Sigmoid colon (tissue), 7 donors: ENCODE results near the gene ZNF787. TPM values are rescaled to one million over a fixed set of nuclear protein-coding genes. Genes with fewer than 3 reads are reported as not detected.
"Not testable (repeated sequence)": the region's sequence is repeated elsewhere in the genome, so short reads cannot be mapped to it uniquely, and the experiment has no call there.

Experiments used
- DNase-seq: peaks from one replicate; pipeline ENCODE4 v3.0.0-alpha.2; 2019
- H3K27ac ChIP-seq, 4 donors: fragments of 200-600 bp; sonication (generic); one replicate each; pipeline ENCODE4 v1.5.1; 2016 to 2019; ENCODE audit warnings: mild to moderate bottlenecking in 1 of 4
- H3K27me3 ChIP-seq, 3 donors: fragments of 200-600 bp; sonication (generic); one replicate each; pipeline ENCODE4 v1.5.1; 2019; ENCODE audit warnings: mild to moderate bottlenecking in 1 of 3
- H3K36me3 ChIP-seq, 4 donors: fragments of 200-600 bp; sonication (generic); one replicate each; pipeline ENCODE4 v1.5.1; 2016 to 2019
- H3K4me1 ChIP-seq, 4 donors: fragments of 200-600 bp; sonication (generic); one replicate each; pipeline ENCODE4 v1.5.1; 2017 to 2019
- H3K4me3 ChIP-seq, 4 donors: fragments of 200-600 bp; sonication (generic); one replicate each; pipeline ENCODE4 v1.5.1; 2017 to 2019; ENCODE audit warnings: mild to moderate bottlenecking in 2 of 4, moderate library complexity in 1 of 4
- H3K9me3 ChIP-seq, 4 donors: fragments of 200-600 bp in 3 of 4; sonication (generic) in 3 of 4; one replicate each; pipeline versions ENCODE4 v1.5.1 to v1.6.1; 2013 to 2019
- CTCF ChIP-seq, 4 experiments: fragments of 450-650 bp in 3 of 4; fragments of 200-600 bp in 1 of 4; IDR thresholded peaks; one replicate each; pipeline ENCODE4 v1.5.1; 2016 to 2019; ENCODE audit warnings: antibody characterized with exemption in 4 of 4, mild to moderate bottlenecking in 3 of 4, moderate library complexity in 2 of 4
- EP300 ChIP-seq, 4 donors: sonication (generic); formaldehyde crosslinking; IDR thresholded peaks; one replicate each; pipeline ENCODE4 v1.6.1; 2017; ENCODE audit warnings: antibody characterized with exemption in 4 of 4
- POLR2A ChIP-seq, 2 donors: fragments of 450-650 bp; IDR thresholded peaks; one replicate each; pipeline ENCODE4 v1.6.1; 2016; ENCODE audit warnings: antibody characterized with exemption in 2 of 2, mild to moderate bottlenecking in 2 of 2, moderate library complexity in 2 of 2
- POLR2AphosphoS5 ChIP-seq, 4 donors: sonication (generic); formaldehyde crosslinking; IDR thresholded peaks; one replicate each; pipeline ENCODE4 v1.6.1; 2017; ENCODE audit warnings: antibody characterized with exemption in 4 of 4
- WGBS, 2 donors: extraction: QIAGEN DNeasy Blood & Tissue Kit; methylation state at CpG; one replicate each; pipeline ENCODE4 v1.1.7; 2013; 5-methylcytosine and 5-hydroxymethylcytosine counted together
- intact Hi-C: fragments of 100-400 bp; cut with DNase I; formaldehyde crosslinking; loops from one replicate; pipeline ENCODE4 v1.15.1; 2023
- polyA plus RNA-seq, 3 donors: library from polyadenylated mRNA; stranded (reverse); fragments of 200-250 nt; gene quantifications; one replicate each; pipeline ENCODE4 v1.2.3, GENCODE V29; 2013
- total RNA-seq, 4 donors: library from RNA; depleted of rRNA; stranded (reverse); fragments of >200 nt; gene quantifications; one replicate each; pipeline ENCODE4 v1.1.0, GENCODE V29; 2016
- donor health status: healthy with polysubstance abuse.
- donor health status: Bipolar disorder and iron deficiency.
- donor health status: healthy.

ZNF787 gene
- total and polyA plus RNA-seq, 7 donors, result 11.0 to 38.3 (median 14.1) TPM

- H3K9me3 ChIP-seq, result no peaks in the 10 kb centered on the region
- 94 to 95% methylated on average over 31 of the region's 31 CpGs for WGBS, 2 donors
- intact Hi-C loops, result no loop called here
- DNase-seq, result no peak
- TF ChIP-seq CTCF (IDR thresholded peaks at IDR 0.05) (no peak), POLR2AphosphoS5 (IDR thresholded peaks at IDR 0.05) (no peak), EP300 (IDR thresholded peaks at IDR 0.05) (no peak), POLR2A (IDR thresholded peaks at IDR 0.05) (no peak)
- H3K4me1 ChIP-seq, result peaks cover 0 to 13% (median 6%) of the 10 kb centered on the region in 4 donors
- H3K27ac ChIP-seq, result no peak overlapping the region
- H3K27me3 ChIP-seq, result no peaks in the 10 kb centered on the region
- H3K36me3 ChIP-seq, result peaks cover 0 to 44% (median 21%) of the 10 kb centered on the region in 4 donors
- H3K4me3 ChIP-seq, result no peak overlapping the region
Measured at GRCh38 chr19:56099638-56100539, 21.2 kb downstream of the ZNF787 start.

- 95 to 98% methylated on average over 34 of the region's 34 CpGs for WGBS, 2 donors
- no peaks in the 10 kb centered on the region for H3K27me3 ChIP-seq
- peaks cover 0 to 44% (median 21%) of the 10 kb centered on the region in 4 donors for H3K36me3 ChIP-seq
- H3K9me3 ChIP-seq, result no peaks in the 10 kb centered on the region
- H3K4me1 ChIP-seq, result peaks cover 0 to 7% (median 0%) of the 10 kb centered on the region in 4 donors
- TF ChIP-seq POLR2AphosphoS5 (IDR thresholded peaks at IDR 0.05) (no peak), POLR2A (IDR thresholded peaks at IDR 0.05) (no peak), EP300 (IDR thresholded peaks at IDR 0.05) (no peak), CTCF (IDR thresholded peaks at IDR 0.05) (no peak)
- intact Hi-C loops, result no loop called here
- no peak overlapping the region for H3K4me3 ChIP-seq
- DNase-seq, result no peak
- no peak overlapping the region for H3K27ac ChIP-seq
Measured at GRCh38 chr19:56098731-56099568, 22.1 kb downstream of the ZNF787 start.

DNA sequence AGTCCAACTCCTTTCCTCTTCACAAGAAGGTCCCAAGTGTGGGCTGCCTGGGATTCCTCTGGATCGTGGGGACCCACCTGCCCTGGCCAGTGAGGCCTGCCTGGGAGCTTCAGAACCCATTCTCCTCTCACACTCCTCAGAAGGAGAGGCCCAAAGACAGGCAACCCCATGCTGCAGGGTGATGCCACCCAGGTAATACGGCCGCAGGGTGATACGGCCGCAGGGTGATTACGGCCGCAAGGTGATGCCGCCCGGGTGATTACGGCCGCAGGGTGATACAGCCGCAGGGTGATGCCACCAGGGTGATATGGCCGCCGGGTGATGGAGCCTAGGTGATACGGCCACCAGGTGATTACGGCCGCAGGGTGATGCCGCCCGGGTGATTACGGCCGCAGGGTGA is 22.9 kb downstream of the ZNF787 start:
- H3K27me3 ChIP-seq, H3K27ac ChIP-seq, H3K4me3 ChIP-seq, H3K9me3 ChIP-seq, DNase-seq, H3K4me1 ChIP-seq, intact Hi-C loops: not testable (repeated sequence)
- peaks cover 0 to 48% (median 21%) of the 10 kb centered on the region in 4 donors for H3K36me3 ChIP-seq
- 95 to 96% methylated on average over 21 of the region's 21 CpGs for WGBS, 2 donors

GRCh38 chr19:56097776-56098175 is 23.3 kb downstream of the ZNF787 start:
- Histone ChIP-seq H3K27ac (no peak overlapping the region), H3K4me3 (no peak overlapping the region), H3K9me3 (no peaks in the 10 kb centered on the region), H3K27me3 (no peaks in the 10 kb centered on the region), H3K36me3 (peaks cover 0 to 47% (median 17%) of the 10 kb centered on the region in 4 donors), H3K4me1 (no peaks in the 10 kb centered on the region)
- TF ChIP-seq EP300 (IDR thresholded peaks at IDR 0.05), result no peak
- TF ChIP-seq POLR2A (IDR thresholded peaks at IDR 0.05), result no peak
- no peak for TF ChIP-seq POLR2AphosphoS5 (IDR thresholded peaks at IDR 0.05)
- no peak for TF ChIP-seq CTCF (IDR thresholded peaks at IDR 0.05)
- 92 to 94% methylated on average over 7 of the region's 7 CpGs for WGBS, 2 donors
- intact Hi-C loops, result no loop called here
- no peak for DNase-seq

DNA sequence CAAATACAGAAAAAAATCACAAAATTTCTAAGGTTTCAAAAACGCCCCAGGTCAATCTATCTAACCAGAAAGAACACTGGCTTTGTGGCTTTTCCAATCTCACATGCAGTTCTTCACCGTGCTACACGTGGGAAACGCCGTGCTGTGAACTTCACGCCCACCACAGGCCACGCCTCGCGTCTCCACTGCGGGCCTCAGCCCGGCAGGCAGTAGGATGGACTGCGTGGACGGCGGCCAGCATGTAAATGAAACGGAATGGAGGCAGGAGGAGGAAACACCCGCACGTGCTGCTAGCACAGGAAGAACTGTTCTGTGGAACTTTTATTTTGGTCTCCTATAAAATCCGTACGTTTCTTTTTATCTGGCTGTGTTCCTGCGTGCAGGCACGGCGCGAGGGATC is 23.8 kb downstream of the ZNF787 start:
- TF ChIP-seq EP300 (IDR thresholded peaks at IDR 0.05) (no peak), CTCF (IDR thresholded peaks at IDR 0.05) (no peak), POLR2AphosphoS5 (IDR thresholded peaks at IDR 0.05) (no peak), POLR2A (IDR thresholded peaks at IDR 0.05) (no peak)
- intact Hi-C loops, result no loop called here
- no peaks in the 10 kb centered on the region for H3K4me1 ChIP-seq
- H3K36me3 ChIP-seq, result peaks cover 0 to 42% (median 13%) of the 10 kb centered on the region in 4 donors
- no peaks in the 10 kb centered on the region for H3K9me3 ChIP-seq
- no peak overlapping the region for H3K27ac ChIP-seq
- DNase-seq, result no peak
- WGBS, 2 donors, result 88 to 90% methylated on average over 23 of the region's 23 CpGs
- no peaks in the 10 kb centered on the region for H3K27me3 ChIP-seq
- no peak overlapping the region for H3K4me3 ChIP-seq
